K562 (cell line): ENCODE measurements around the gene MTIF3. TPM values are rescaled to one million over a fixed set of nuclear protein-coding genes. Genes with fewer than 3 reads are reported as not detected.
A peak's percentile ranks its signal among the peaks of the same experiment; 100 is the strongest.

Experiments used
- ATF2 ChIP-seq: sonication (generic); formaldehyde crosslinking; IDR thresholded peaks from 2 replicates; pipeline ENCODE4 v1.8.1; 2022; ENCODE audit warnings: missing genetic modification reagents
- CREM ChIP-seq: IDR thresholded peaks from 2 replicates; pipeline ENCODE4 v1.6.1; 2014; ENCODE audit warnings: antibody characterized with exemption, low read depth
- E2F3 ChIP-seq: fragments of 250-450 bp; sonication (Bioruptor Pico); IDR thresholded peaks from 2 replicates; pipeline ENCODE4 v1.4.0; 2020; ENCODE audit warnings: mild to moderate bottlenecking
- MEIS2 ChIP-seq: fragments of 450-650 bp; IDR thresholded peaks from 2 replicates; pipeline ENCODE4 v1.6.1; 2014; ENCODE audit warnings: mild to moderate bottlenecking; ENCODE audit not compliant: partially characterized antibody
- NCOA2 ChIP-seq, 2 experiments: fragments of 450-650 bp; IDR thresholded peaks; 2 replicates each; pipeline ENCODE4 v1.6.1; 2018; ENCODE audit warnings: mild to moderate bottlenecking in 2 of 2, moderate library complexity in 1 of 2; ENCODE audit not compliant: partially characterized antibody in 2 of 2
- NFXL1 ChIP-seq: fragments of 450-650 bp; formaldehyde crosslinking; IDR thresholded peaks from 2 replicates; pipeline ENCODE4 v1.4.0; 2021; ENCODE audit warnings: mild to moderate bottlenecking
- OTX1 ChIP-seq: fragments of 450-650 bp; formaldehyde crosslinking; IDR thresholded peaks from 2 replicates; pipeline ENCODE4 v1.4.0; 2022; ENCODE audit warnings: mild to moderate bottlenecking
- PHF21A ChIP-seq: fragments of 450-650 bp; IDR thresholded peaks from 2 replicates; pipeline ENCODE4 v1.6.1; 2017; ENCODE audit warnings: low read depth, borderline replicate concordance
- RCOR1 ChIP-seq, 2 experiments: IDR thresholded peaks; 2 replicates each; pipeline ENCODE4 v1.6.1; 2012; ENCODE audit warnings: low read depth in 2 of 2, low read length in 2 of 2, borderline replicate concordance in 1 of 2, improper control_type of control experiment in 1 of 2
- SIN3B ChIP-seq: fragments of 450-650 bp; IDR thresholded peaks from 2 replicates; pipeline ENCODE4 v1.6.1; 2017; ENCODE audit warnings: low read depth, mild to moderate bottlenecking, moderate library complexity
- SIX5 ChIP-seq, 2 experiments: IDR thresholded peaks; 2 replicates each; pipeline ENCODE4 v1.6.1; 2011; ENCODE audit warnings: low read length in 2 of 2, borderline replicate concordance in 1 of 2, low read depth in 1 of 2, mild to moderate bottlenecking in 1 of 2, moderate library complexity in 1 of 2; ENCODE audit not compliant: insufficient read depth in 1 of 2
- SNAPC5 ChIP-seq: fragments of 250-450 bp; sonication (Bioruptor Pico); IDR thresholded peaks from 2 replicates; pipeline ENCODE4 v1.8.0; 2021; ENCODE audit warnings: moderate library complexity, mild to moderate bottlenecking, inconsistent platforms
- STAG1 ChIP-seq: sonication (generic); formaldehyde crosslinking; IDR thresholded peaks from 2 replicates; pipeline ENCODE4 v1.5.0; 2020; ENCODE audit warnings: missing genetic modification reagents, borderline replicate concordance
- STAT5A ChIP-seq: IDR thresholded peaks from 2 replicates; pipeline ENCODE4 v1.6.1; 2012; ENCODE audit warnings: low read length, inconsistent platforms, borderline replicate concordance
- TEAD1 ChIP-seq, 2 experiments: fragments of 450-650 bp in 1 of 2; sonication (generic) in 1 of 2; formaldehyde crosslinking; IDR thresholded peaks; 2 replicates each; pipeline versions ENCODE4 v1.4.0 to v1.8.0; 2020 to 2022; ENCODE audit warnings: mild to moderate bottlenecking in 2 of 2, missing genetic modification reagents in 1 of 2
- TRIM28 ChIP-seq: fragments of 450-650 bp; IDR thresholded peaks from 2 replicates; pipeline ENCODE4 v1.6.1; 2017
- ZNF121 ChIP-seq: sonication (generic); formaldehyde crosslinking; conservative IDR thresholded peaks from 2 replicates; pipeline ENCODE4 v1.8.0; 2022; ENCODE audit warnings: missing genetic modification reagents
- ZNF395 ChIP-seq: fragments of 200-800 bp; sonication (Bioruptor generic); IDR thresholded peaks from 2 replicates; pipeline ENCODE4 v1.6.1; 2017; ENCODE audit warnings: missing genetic modification characterization, missing compliant biosample characterization
- ZNF76 ChIP-seq: fragments of 250-450 bp; sonication (Bioruptor Pico); IDR thresholded peaks from 2 replicates; pipeline ENCODE4 v1.4.0; 2020; ENCODE audit warnings: mild to moderate bottlenecking, moderate library complexity, borderline replicate concordance
- polyA plus RNA-seq, 8 experiments: library from polyadenylated mRNA; depleted of rRNA in 4 of 8; stranded (reverse) in 5 of 8; unstranded in 3 of 8; fragments of >200 nt; fragmentation: Nextera tagmentation in 2 of 8; fragmentation: Illumina TruSeq in 1 of 8; extraction: Ambion mirVana in 2 of 8; extraction: Trizol in 1 of 8; gene quantifications; 2 replicates each; pipeline versions ENCODE4 v1.2.1 to v1.2.3, GENCODE V29; 2011 to 2014; ENCODE audit warnings: inconsistent platforms in 1 of 8, missing spikeins in 1 of 8
- total RNA-seq, 7 experiments: library from RNA; depleted of rRNA in 6 of 7; stranded (reverse); fragments of >200 nt in 6 of 7; fragmentation: Illumina TruSeq in 2 of 7; extraction: Trizol in 2 of 7; gene quantifications; 2 replicates each; pipeline versions ENCODE4 v1.2.1 to v1.2.3, GENCODE V29; 2011 to 2021; ENCODE audit warnings: low replicate concordance in 1 of 7
- TF ChIP-seq, protein P1 (sequence below): sonication (generic); formaldehyde crosslinking; IDR thresholded peaks from 2 replicates; pipeline ENCODE4 v1.9.0; 2022; ENCODE audit warnings: mild to moderate bottlenecking, missing genetic modification reagents
- TF ChIP-seq, protein P2 (sequence below): fragments of 250-450 bp; sonication (Bioruptor Pico); IDR thresholded peaks from 2 replicates; pipeline ENCODE4 v1.9.0; 2021; ENCODE audit warnings: mild to moderate bottlenecking
- TF ChIP-seq, protein P3 (sequence below): sonication (generic); formaldehyde crosslinking; IDR thresholded peaks from 2 replicates; pipeline ENCODE4 v1.8.0; 2022; ENCODE audit warnings: missing genetic modification reagents, mild to moderate bottlenecking, moderate library complexity, borderline replicate concordance

The MTIF3 gene
- total and polyA plus RNA-seq, 9 of the 15 experiments (the other 6 are each of a cell fraction or from before 2014, with no cell fraction given) = 23.5 to 73.6 (median 45.2) TPM

DNA sequence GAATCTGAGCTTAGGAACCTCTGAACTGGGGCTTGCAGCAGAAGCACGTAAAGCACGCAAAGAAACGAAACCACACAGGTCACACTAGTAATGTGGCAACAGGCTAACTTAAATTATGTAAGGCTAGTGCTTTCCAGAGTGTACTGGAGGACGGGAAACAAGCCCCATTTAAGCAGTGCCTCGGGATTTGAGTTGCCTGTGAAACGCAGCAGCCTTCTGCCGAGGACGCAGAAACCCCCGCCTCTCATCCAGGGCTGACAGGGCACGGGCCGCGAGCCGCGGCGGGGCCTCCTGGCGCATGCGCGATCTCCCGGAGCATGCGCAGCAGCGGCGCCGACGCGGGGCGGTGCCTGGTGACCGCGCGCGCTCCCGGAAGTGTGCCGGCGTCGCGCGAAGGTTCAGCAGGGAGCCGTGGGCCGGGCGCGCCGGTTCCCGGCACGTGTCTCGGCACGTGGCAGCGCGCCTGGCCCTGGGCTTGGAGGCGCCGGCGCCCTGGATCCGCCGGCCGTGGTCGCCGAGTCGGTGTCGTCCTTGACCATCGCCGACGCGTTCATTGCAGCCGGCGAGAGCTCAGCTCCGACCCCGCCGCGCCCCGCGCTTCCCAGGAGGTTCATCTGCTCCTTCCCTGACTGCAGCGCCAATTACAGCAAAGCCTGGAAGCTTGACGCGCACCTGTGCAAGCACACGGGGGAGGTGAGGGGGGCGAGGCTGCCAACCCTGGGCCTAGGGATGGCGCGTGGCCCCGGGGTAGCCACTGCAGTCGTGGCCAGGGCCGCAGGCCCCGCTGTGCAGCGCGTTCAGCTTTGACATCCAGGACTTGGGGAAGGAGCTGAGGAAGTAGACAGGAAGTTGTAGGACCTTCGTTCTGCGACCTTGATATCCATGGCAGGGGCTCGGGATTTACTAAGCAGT is 25.9 kb downstream of the MTIF3 start, which contains the start of gene GTF3A (continued):
- TF ChIP-seq NCOA2 (IDR thresholded peaks at IDR 0.05; ENCODE audit: partially characterized antibody in 2 of 2) (no peak), PHF21A (no peak), ZNF76 (CRISPR knock-in tag) (no peak), ATF2 (no peak; the same call in 1 of the 2 replicates), STAT5A (no peak), RCOR1 (IDR thresholded peaks at IDR 0.05; ENCODE audit: borderline replicate concordance in 1 of 2, low read depth in 2 of 2, low read length in 2 of 2) (0 out of 4 replicates have a peak, but pooled peaks of 1 of the 2 experiments have one; percentile 3), ZNF121 (no peak), E2F3 (CRISPR knock-in tag) (0 out of 2 replicates have a peak, but pooled peaks have one; percentile 72), SIN3B (peak; percentile 54; the same call in 1 of the 2 replicates), CREM (0 out of 2 replicates have a peak, but pooled peaks have one; percentile 6), MEIS2 (peak; percentile 98), NFXL1 (CRISPR knock-in tag) (no peak), ZNF395 (CRISPR knock-in tag) (peak; percentile 67; the same call in 1 of the 2 replicates), OTX1 (CRISPR knock-in tag) (no peak), TRIM28 (no peak), SIX5 (IDR thresholded peaks at IDR 0.05; ENCODE audit: borderline replicate concordance in 1 of 2, insufficient read depth in 1 of 2, low read depth in 1 of 2, low read length in 2 of 2) (no peak), STAG1 (CRISPR knock-in tag) (no peak), TEAD1 (CRISPR knock-in tag; IDR thresholded peaks at IDR 0.05) (0 out of 4 replicates have a peak, but pooled peaks of 1 of the 2 experiments have one; percentile 20), SNAPC5 (no peak)
- TF ChIP-seq, protein P1, sequence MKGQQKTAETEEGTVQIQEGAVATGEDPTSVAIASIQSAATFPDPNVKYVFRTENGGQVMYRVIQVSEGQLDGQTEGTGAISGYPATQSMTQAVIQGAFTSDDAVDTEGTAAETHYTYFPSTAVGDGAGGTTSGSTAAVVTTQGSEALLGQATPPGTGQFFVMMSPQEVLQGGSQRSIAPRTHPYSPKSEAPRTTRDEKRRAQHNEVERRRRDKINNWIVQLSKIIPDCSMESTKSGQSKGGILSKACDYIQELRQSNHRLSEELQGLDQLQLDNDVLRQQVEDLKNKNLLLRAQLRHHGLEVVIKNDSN (CRISPR knock-in tag) = peak; percentile 40; the same call in 1 of the 2 replicates
- TF ChIP-seq, protein P2, sequence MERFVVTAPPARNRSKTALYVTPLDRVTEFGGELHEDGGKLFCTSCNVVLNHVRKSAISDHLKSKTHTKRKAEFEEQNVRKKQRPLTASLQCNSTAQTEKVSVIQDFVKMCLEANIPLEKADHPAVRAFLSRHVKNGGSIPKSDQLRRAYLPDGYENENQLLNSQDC (CRISPR knock-in tag) = no peak
- TF ChIP-seq, protein P3, sequence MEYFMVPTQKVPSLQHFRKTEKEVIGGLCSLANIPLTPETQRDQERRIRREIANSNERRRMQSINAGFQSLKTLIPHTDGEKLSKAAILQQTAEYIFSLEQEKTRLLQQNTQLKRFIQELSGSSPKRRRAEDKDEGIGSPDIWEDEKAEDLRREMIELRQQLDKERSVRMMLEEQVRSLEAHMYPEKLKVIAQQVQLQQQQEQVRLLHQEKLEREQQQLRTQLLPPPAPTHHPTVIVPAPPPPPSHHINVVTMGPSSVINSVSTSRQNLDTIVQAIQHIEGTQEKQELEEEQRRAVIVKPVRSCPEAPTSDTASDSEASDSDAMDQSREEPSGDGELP (CRISPR knock-in tag) = no peak
